Stimulated activated CD4-positive, alpha-beta T cell treated with anti-CD3 and anti-CD28 coated beads, Interleukin-15, amount 100 ng/mL, for 24 hours (primary cell): ENCODE measurements around the gene PDE4D.

ENCODE experiments used
- DNase-seq: peaks from one replicate; pipeline ENCODE4 v3.0.0-alpha.2; 2020

The PDE4D gene

GRCh38 chr5:59838067-59838466 lies 55.5 kb downstream of the PDE4D start:
- no peak for DNase-seq

GRCh38 chr5:59837071-59837470 lies 56.5 kb downstream of the PDE4D start:
- DNase-seq, result no peak

- DNase-seq, result no peak
Observed at GRCh38 chr5:59835800-59836199, 57.7 kb downstream of the PDE4D start.

- no peak for DNase-seq
Observed at GRCh38 chr5:59833448-59833847, 60.1 kb downstream of the PDE4D start.

- no peak for DNase-seq
Observed at GRCh38 chr5:59832577-59833301, 60.8 kb downstream of the PDE4D start.

GRCh38 chr5:59831326-59832010 lies 62.1 kb downstream of the PDE4D start:
- DNase-seq, result no peak

- DNase-seq, result no peak
Observed at GRCh38 chr5:59830536-59831200, 62.9 kb downstream of the PDE4D start.

- DNase-seq, result no peak
Observed at GRCh38 chr5:59829922-59830321, 63.6 kb downstream of the PDE4D start.

- DNase-seq, result no peak
Observed at GRCh38 chr5:59829386-59829785, 64.1 kb downstream of the PDE4D start.

GRCh38 chr5:59828623-59829022 lies 64.9 kb downstream of the PDE4D start:
- no peak for DNase-seq

GRCh38 chr5:59826996-59827395 lies 66.5 kb downstream of the PDE4D start:
- DNase-seq, result no peak

- DNase-seq, result no peak
Observed at GRCh38 chr5:59823420-59823819, 70.1 kb downstream of the PDE4D start.

GRCh38 chr5:59819806-59820205 lies 73.7 kb downstream of the PDE4D start:
- DNase-seq, result no peak

- DNase-seq, result no peak
Observed at GRCh38 chr5:59817536-59817935, 76.0 kb downstream of the PDE4D start.

GRCh38 chr5:59816654-59817300 lies 76.7 kb downstream of the PDE4D start:
- no peak for DNase-seq

- DNase-seq, result no peak
Observed at GRCh38 chr5:59814537-59814872, 79.0 kb downstream of the PDE4D start.

- peak; percentile 26 for DNase-seq
Observed at GRCh38 chr5:59813761-59814536, 79.6 kb downstream of the PDE4D start.

GRCh38 chr5:59810041-59810440 lies 83.5 kb downstream of the PDE4D start:
- peak; percentile 75 for DNase-seq

- DNase-seq, result no peak
Observed at GRCh38 chr5:59807806-59808205, 85.7 kb downstream of the PDE4D start.

- no peak for DNase-seq
Observed at GRCh38 chr5:59800347-59800893, 93.1 kb downstream of the PDE4D start.

GRCh38 chr5:59799668-59800346 lies 93.7 kb downstream of the PDE4D start:
- no peak for DNase-seq
